Colonic mucosa (tissue), 4 donors: ENCODE measurements around the gene INHBB. TPM values are rescaled to one million over a fixed set of nuclear protein-coding genes. Genes with fewer than 3 reads are reported as not detected.

Source experiments
- DNase-seq: peaks from one replicate; pipeline ENCODE4 v3.0.0-alpha.2; 2020
- H3K27ac ChIP-seq: fragments of 200-600 bp; one replicate; pipeline ENCODE4 v1.8.0; 2021
- H3K27me3 ChIP-seq: fragments of 200-600 bp; one replicate; pipeline ENCODE4 v1.8.0; 2021
- H3K36me3 ChIP-seq: fragments of 200-600 bp; one replicate; pipeline ENCODE4 v1.8.0; 2021
- H3K4me1 ChIP-seq: fragments of 200-600 bp; one replicate; pipeline ENCODE4 v1.8.0; 2021; ENCODE audit warnings: mild to moderate bottlenecking
- H3K4me3 ChIP-seq: fragments of 200-600 bp; one replicate; pipeline ENCODE4 v1.8.0; 2021
- H3K9ac ChIP-seq, 2 donors: one replicate each; pipeline ENCODE4 v1.7.0; 2013; ENCODE audit warnings: control low read depth in 2 of 2, low read depth in 2 of 2, low read length in 2 of 2
- H3K9me3 ChIP-seq: fragments of 200-600 bp; one replicate; pipeline ENCODE4 v1.8.0; 2021
- CTCF ChIP-seq: fragments of 200-600 bp; IDR thresholded peaks from one replicate; pipeline ENCODE4 v1.8.0; 2022; ENCODE audit warnings: antibody characterized with exemption, mild to moderate bottlenecking
- intact Hi-C: fragments of 100-400 bp; cut with DNase I; formaldehyde crosslinking; loops from one replicate; pipeline ENCODE4 v1.14.1; 2022
- total RNA-seq, 2 donors: library from RNA; stranded (reverse); fragmentation: NEBNext Ultra II Directional in 1 of 2; extraction: Animal tissue kit (Norgen Biotek cat#: 25700) in 1 of 2; gene quantifications; one replicate each; pipeline ENCODE4 v1.2.1, GENCODE V29; 2021
- donor health status: healthy.
- donor health status: DM: no; HTN: no; CAD: no.
- donor health status: DM: no; HTN: no; CAD: no.

The INHBB gene
- total RNA-seq, 2 donors from 2014 or later: 0.30 to 3.1 TPM

DNA sequence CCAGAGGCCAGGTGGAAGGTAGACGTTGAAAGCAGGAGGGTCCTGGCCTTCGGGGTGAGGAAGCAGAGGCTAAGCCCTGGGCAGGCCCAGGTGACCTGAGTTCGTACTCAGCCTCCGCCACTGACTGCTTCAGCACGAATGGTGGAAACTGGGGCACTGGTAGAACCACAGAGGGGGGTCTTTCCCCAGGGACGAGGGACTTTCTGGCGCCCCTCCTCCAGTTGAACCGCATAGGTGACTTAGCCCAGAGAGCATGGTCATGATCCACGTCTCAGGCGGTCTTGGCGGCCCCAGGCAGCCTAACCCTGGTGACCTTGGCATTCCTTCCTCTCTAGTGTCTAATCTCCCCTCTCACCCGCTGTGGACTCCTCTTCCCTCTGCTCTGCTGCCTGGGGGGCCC is 30.2 kb downstream of the INHBB start:
- Histone ChIP-seq H3K9ac (no peak overlapping the region), H3K27ac (no peak overlapping the region), H3K36me3 (no peaks in the 10 kb centered on the region), H3K9me3 (no peaks in the 10 kb centered on the region), H3K4me3 (no peak overlapping the region), H3K27me3 (no peaks in the 10 kb centered on the region), H3K4me1 (no peaks in the 10 kb centered on the region)
- no peak for DNase-seq
- TF ChIP-seq CTCF: no peak
- intact Hi-C loops: no loop called here

DNA sequence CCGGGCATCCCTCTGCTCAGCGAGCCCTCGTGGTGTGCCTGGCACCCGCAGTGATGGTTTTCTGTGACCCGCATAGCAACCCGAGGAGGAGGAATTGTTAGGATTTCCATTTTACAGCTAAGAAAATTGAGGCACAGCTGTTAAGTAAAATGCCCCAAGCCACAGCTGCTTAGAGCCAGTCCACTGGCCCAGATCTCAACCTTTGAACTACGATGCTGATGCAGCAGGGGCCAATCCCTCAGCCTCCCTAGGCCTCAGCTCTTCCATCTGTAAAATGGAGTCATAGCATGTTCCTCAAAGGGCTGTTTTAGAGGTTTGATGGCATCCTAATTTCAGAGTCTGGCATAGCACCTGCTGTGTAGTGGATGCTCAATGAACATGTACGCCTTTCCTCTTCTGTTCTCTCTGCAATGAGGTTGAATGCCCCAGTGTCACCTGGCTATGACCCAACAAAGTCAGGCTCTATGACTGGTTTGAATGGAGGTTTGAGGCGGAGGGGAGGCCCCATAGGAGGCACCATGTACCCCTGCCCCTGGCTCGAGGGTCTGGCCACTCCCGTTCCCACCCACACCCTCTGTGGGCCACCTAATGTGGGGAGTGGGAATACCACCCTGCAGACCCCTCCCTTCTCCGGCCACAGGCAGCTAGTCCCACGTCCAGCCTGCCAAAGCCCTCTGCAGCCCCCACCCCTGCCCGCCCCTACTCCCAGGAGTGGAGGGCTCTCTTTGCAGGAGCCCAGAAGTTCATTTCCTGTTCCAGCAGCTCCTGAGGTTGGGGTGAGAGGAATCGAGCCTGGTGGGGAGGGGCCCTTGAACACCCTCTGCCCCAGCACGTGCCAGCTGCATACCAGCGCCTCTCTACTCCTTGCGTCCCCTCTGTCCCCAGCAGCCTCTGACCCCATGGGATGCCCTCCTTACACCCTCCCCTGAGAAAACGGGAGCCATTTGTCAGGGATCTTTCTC is 31.0 kb downstream of the INHBB start:
- H3K27me3 ChIP-seq: no peaks in the 10 kb centered on the region
- H3K4me1 ChIP-seq: no peaks in the 10 kb centered on the region
- H3K9ac ChIP-seq: no peak overlapping the region
- intact Hi-C loops: no loop called here
- H3K27ac ChIP-seq: no peak overlapping the region
- DNase-seq: no peak
- no peak overlapping the region for H3K4me3 ChIP-seq
- H3K9me3 ChIP-seq: no peaks in the 10 kb centered on the region
- TF ChIP-seq CTCF: no peak
- H3K36me3 ChIP-seq: no peaks in the 10 kb centered on the region

- Histone ChIP-seq H3K4me1 (no peaks in the 10 kb centered on the region), H3K4me3 (no peak overlapping the region), H3K27ac (no peak overlapping the region), H3K9ac (no peak overlapping the region), H3K36me3 (no peaks in the 10 kb centered on the region), H3K9me3 (no peaks in the 10 kb centered on the region), H3K27me3 (no peaks in the 10 kb centered on the region)
- intact Hi-C loops: no loop called here
- TF ChIP-seq CTCF: no peak
- DNase-seq: no peak
These were observed 32.7 kb downstream of the INHBB start for GRCh38 chr2:120378605-120379004.

DNA sequence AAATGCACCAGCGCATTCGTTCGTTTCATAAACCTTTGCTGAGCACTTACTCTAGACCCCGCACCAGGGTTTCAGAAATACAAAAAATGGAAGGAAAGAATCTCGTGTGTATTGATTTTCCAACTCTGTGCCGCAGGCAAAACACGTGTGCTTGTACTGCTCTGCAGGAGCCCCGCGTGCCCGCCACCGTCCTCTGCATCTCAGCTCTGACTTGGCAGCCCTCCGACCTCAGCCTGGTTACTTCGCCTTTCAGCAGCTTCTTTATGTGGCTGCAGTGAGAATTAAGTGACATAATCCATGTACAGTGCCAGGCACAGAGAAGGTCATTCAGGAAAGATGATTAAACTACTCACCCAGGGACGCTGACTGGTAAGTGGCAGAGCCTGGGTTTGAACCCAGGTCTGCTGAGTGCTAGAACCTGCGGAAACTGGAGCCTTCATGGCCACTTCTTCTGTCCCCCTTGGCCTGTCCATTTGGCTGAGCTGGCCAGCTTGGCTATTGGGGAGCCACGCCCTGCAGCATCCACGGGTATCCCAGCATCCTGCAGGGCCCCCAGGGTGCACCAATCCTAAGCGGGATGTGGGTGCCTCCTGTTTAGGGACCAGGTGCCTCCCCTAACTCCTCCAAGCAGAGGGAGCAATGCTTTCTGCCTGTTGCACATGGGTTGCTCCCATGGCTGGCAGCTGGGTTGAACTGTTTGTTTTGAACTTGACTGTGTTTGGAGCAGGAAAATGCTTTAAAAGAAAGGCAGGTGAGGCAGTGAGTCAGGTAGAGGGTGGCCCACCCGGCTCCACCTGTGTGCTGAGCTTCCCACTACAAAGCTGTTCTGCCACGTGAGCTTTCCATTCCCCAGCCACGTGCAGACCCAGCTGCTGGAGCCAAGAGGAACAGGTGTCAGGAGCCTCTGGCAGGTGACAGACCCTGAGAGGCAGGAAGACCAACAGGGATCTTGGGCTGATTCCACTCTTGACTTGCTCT is 34.3 kb downstream of the INHBB start:
- no peak overlapping the region for H3K4me3 ChIP-seq
- no peak overlapping the region for H3K9ac ChIP-seq
- H3K27me3 ChIP-seq: no peaks in the 10 kb centered on the region
- H3K9me3 ChIP-seq: no peaks in the 10 kb centered on the region
- H3K36me3 ChIP-seq: no peaks in the 10 kb centered on the region
- H3K27ac ChIP-seq: no peak overlapping the region
- no peak for TF ChIP-seq CTCF
- intact Hi-C loops: no loop called here
- no peaks in the 10 kb centered on the region for H3K4me1 ChIP-seq
- DNase-seq: no peak

- Histone ChIP-seq H3K4me1 (no peaks in the 10 kb centered on the region), H3K9ac (no peak overlapping the region), H3K9me3 (no peaks in the 10 kb centered on the region), H3K4me3 (no peak overlapping the region), H3K27me3 (no peaks in the 10 kb centered on the region), H3K27ac (no peak overlapping the region), H3K36me3 (no peaks in the 10 kb centered on the region)
- no peak for TF ChIP-seq CTCF
- DNase-seq: no peak
- intact Hi-C loops: no loop called here
These were observed 35.3 kb downstream of the INHBB start for GRCh38 chr2:120381192-120381591.
